IPS-NIHi7 (cell line): ENCODE data around the gene WAPL.

Experiments
- DNase-seq: peaks from one replicate; pipeline ENCODE4 v3.0.0; 2012; ENCODE audit warnings: mixed read lengths; ENCODE audit errors: extremely low spot score

The WAPL gene

DNA sequence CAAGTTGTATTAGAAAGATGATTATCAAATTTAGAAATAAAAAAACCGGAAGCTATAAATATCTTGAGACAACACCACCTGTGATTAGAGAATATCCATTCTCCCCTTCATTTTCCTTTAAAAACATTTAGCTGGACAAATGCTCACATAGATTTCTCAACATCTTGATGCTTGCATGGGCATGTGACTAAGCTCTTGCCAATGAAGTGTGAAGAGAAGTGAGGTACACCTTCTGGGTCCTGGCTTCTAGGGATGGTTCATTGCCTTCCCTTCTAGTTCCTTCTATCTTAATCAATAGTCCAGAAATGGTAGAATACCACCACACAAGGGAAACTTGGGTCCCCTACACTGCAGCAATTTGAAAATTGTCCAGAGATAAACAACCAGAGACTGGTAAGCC lies 41.0 kb downstream of the WAPL start:
- DNase-seq, result no peak

DNA sequence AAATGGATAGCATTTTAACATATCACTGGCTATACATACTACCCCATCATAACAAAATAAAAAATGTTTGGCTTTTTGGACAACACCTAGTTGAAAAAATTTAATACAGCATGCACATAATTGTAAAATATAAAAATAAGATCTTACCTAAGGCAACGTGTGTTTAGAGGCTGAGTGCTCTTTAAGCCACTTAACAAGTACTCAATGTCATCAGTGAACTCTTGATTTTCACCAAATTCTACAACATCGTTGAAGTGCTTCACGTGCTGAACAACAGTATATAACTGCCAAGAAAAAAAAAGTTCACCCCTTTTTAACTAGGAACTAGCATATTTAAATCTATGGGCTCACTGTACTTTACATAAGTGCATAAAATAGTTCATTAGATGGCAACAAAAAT lies 49.5 kb downstream of the WAPL start:
- DNase-seq, result no peak

DNA sequence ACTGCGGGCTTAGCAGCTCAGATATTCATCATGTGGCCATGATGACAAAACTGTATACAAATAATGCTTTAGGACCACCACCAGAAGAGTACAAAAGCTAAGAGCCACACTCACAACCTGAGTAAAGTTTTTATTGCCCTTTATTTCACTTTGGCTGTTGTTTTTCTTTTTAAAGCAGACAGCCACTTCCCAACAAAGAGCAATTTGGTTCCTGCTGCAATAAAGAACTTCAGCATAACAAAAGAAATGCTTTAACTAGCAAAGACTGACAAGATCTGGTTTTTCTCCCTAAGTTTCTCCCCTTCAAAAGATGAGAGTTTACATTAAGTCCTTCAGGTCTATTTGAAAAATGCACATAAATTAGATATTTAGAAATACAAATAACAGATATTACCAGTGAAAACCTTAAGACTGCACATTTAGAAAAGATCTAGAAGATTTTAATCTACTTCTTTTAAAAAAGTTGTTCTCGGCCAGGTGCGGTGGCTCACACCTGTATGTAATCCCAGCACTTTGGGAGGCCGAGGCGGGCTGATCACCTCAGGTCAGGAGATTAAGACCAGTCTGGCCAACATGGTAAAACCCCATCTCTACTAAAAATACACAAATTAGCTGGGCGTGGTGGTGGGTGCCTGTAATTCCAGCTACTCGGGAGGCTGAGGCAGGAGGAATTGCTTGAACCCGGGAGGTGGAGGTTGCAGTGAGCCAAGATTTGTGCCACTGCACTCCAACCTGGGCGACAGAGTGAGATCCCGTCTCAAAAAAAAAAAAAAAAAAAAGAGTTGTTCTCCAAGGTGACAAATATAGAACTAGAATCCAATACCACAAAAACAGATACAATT lies 59.4 kb downstream of the WAPL start:
- DNase-seq, result peak; percentile 22

DNA sequence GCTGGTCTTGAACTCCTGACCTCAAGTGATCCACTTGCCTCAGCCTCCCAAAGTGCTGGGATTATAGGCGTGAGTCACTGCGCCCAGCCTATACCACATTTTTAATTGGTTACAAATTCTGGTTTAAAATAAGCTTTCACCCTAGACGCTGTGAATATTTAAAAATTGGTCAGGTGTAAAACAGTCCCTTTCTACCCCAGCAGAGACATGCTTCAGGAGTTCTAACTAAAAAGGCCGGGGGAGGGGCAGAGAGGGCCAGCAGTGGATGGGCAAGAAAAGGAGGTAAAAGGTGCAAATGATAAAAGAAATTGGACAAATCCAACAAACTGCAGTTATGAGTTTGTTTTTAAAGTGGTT lies 70.0 kb downstream of the WAPL start:
- no peak for DNase-seq

DNA sequence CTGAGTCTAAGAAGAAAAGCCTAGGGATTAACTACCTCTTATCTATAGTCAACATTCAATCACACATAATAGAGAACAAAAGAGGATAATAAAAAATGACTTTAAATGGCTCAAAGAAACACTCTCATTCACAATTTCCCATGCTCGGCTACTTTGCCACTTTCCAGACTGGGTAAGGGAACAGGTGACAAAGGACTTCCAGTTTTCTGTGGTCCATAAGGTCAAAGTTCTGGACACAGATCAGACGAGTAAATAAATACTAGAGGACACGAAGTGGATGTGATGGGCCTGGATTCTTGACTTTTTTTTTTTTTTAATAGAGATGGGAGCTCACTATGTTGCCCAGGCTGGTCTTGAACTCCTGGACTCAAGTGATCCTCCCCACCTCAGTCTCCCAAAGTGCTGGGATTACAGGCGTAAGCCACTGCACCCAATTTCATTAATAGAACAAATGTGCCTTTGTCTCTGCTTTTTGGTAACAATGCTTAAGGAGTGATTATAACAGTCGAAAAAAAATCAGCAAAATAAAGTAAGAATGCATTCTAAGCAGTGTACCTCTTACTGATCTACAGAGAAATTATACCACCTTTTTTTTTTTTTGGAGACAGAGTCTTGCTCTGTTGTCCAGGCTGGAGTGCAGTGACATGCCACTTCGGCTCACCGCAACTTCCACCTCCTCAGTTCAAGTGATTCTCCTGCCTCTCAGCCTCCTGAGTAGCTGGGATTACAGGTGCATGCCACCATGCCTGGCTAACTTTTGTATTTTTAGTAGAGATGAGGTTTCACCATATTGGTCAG lies 70.6 kb downstream of the WAPL start:
- DNase-seq, result no peak

DNA sequence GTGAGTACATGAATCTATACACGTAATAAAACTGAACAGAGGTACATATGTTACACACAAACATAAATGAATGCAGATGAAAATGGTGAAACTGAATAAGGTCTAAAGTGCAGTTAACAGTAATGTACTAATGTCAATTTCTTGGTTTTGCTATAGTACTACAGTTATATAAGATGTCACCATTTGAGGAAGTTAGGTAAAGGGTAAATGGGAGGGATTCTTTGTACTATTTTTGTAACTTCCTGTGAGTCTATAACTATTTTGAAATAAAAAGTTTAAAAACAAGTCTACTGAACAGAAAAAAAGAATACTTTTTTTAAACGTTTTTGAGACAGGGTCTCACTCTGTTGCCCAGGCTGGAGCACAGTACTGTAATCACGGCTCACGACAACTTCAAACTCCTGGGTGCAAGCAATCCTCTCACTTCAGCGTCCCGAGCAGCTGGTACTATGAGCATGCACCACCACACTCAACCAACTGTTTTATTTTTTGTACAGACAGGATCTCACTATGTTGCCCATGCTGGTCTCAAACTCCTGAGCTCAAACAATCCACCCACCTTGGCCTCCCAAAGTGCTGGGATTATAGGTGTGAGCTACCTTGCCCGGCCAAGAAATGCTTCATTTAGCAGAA lies 71.5 kb downstream of the WAPL start:
- no peak for DNase-seq

DNA sequence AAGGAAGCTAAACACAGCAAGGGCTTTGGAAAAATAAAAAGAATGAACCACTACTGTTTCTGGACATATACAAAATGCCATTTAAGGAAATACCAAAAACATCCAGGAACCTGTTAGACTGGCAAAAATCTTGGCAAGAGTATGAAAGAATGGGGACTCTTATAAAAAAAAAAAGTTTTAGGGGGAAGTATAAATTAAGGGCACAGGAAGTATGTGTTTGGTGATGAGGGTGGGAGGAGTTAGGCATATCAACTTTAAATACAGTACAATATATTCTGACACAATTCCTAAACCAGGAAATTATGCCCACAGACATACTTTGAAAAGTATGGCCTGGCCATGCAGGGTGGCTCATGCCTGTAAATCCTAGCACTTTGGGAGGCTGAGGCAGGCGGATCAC lies 74.2 kb downstream of the WAPL start:
- no peak for DNase-seq

DNA sequence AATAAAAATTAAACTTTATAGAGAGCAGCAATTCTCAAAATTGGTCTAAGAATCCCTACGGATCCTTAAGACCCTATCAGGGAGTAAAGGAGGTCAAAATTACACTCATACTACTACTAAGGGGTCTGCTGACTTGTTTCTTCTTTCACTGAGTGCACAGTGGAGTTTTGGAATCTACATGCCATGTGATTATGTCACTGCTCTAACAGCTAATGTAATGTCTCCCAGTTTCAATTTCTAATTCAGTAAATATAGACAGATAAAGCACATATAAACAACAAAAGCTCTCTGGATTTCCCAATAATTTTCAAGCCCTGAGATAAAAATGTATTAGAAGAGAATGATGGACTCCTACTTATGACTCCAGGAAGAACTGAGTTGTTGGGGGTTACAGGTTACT lies 74.6 kb downstream of the WAPL start:
- no peak for DNase-seq

DNA sequence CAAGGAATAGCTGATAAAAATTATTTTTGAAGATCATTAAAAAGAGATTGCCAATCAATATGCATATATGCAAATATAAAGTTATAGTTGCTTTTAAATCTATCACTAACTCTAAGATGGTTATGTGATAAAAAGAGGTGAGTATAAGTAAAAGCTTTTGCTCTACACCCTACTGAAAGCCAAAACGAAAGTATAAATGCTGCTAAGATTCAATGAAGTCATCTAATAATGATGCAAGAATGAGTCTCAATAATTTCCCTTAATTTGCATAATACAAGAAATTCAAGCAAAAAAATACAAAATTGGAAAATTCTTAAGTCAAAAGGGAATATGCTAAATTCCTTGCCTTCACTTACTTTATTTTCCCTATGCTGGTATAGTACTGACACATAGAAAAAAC lies 75.2 kb downstream of the WAPL start:
- no peak for DNase-seq

DNA sequence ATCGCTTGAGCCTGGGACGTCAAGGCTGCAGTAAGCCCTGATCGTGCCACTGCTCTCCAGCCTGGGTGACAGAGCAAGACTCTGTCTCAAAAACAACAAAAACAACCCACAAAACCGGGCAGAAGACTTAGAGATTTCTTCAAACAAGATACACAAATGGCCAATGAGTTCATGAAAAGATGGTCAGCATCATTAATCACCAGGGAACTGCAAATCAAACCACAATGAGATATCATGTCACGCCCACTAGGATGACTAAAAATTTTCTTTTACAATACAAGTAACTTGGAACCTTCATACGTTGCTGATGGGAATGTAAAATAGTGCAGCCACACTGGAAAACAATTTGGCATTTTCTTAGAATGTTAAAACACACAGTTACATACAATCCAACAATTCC lies 77.7 kb downstream of the WAPL start:
- no peak for DNase-seq

DNA sequence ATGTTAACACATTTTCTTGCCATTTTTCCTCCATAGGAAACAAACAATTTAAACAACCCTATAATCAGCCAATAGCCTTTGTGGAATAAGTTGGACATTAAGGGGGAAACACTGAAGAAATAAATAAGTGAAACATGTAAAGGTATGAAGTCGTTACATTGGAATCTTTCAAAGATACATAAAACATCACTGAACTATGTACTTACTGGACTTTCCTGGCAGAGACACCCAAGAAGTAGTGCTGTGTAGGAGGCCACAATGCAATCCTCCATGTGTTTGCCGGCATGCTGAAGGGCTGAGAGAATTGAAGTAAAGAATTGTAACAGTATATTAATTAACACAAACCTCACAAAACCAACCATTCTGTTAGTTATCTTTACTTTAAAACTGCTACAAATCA lies 78.5 kb downstream of the WAPL start:
- DNase-seq, result no peak

DNA sequence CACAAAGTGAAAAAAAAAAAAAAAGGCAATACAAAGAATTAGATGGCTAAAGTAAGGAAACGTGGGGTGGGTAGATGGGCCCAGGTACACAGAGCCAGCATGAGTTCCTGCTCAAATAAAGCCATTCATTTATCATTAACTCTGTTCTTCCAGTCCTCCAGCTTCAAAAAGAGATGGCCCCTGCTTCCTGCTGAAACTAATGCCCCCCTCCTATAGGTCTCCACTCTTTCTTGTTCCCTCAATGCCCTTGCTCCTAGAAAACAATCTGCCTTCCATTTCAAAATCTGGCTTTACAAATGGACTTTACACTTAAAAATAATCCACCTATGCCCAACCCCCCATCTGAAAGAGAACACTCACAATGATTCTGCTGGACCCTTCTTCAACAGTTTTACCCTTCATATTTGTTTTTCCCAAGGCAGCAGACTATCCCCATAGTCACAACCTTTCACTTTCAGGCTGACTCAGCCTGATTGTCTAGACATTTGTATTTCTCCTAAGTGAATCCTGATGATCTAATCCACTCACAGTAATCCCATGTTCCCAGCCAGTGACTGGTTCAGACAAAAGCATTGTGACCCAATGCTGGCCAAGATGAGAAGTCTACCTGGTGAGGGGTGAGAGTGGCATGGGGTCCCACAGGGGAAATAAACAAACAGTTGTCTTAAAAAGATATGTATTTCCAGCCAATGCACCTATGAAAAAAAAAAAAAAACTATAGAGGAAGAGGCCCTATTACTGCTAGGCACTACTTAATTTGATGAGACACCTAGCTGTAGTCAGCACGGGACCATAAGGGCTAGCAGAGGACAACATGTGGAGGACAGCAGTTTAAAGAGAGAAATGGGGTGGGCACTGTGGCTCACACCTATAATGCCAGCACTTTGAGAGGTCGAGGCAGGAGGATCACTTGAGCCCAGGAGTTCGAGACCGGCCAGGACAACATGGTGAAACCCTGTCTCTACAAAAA lies 80.4 kb downstream of the WAPL start:
- peak; percentile 10 for DNase-seq

DNA sequence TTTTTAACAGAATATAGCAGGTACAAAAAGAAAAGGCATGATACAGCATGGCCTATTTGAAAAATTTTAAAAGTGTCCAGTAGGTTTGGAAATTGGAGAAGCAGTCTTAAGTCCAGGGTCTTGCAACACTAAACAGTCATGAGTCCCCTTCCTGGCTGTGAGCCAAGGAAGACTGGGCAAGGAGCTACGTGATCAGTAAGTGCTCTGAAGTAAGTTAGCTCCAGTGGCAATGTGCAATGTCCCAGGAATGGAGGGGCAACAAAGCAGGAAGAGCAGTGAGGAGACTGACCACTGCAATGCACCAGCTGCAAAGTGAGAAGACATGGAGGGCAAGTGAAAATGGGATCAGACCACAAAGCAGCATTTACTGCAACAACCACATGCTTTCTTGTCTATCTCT lies 82.0 kb downstream of the WAPL start:
- DNase-seq, result no peak

DNA sequence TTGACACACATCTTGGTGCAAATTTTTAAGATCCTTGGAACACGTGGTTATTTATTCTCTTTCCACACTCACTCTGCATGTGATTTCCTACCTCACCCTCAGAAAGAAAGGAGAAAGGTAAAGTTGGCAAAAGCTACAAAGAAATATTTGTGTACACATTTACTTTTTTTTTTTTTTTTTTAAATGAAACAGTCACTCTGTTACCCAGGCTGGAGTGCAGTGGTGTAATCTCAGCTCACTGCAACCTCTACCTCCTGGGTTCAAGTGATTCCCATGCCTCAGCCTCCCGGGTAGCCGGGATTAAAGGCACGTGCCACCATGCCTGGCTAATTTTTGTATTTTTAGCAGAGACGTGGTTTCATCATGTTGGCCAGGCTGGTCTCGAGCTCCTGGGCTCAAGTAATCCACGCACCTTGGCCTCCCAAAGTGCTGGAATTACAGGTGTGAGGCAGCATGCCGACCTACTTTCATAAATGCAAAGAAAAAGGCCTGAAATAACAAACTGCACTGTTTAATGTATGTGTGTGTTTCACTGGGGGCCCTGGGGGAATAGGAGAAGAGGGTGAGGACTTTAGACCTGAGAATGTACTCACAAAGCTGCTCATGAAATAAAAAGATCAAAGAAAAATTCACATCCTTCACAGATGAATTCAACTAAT lies 83.4 kb downstream of the WAPL start:
- no peak for DNase-seq

DNA sequence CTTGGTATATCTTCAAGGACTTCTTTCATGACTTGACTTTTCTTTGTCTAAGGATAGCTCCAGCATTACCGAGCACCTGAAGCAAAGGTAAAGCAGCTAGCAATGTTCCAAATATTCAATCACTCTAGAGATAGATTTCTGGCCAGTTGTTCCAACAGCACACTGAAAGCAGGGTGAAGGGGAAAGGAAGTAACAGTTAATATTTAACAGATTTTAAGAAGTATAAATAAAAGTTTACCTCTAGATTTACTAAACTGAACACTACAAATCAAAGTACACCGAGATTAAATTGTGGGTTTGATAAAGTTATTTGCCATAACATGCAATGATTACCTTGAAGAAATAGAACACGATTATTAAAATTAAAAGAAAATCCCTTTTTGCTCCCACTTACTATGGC lies 84.1 kb downstream of the WAPL start:
- DNase-seq, result no peak

DNA sequence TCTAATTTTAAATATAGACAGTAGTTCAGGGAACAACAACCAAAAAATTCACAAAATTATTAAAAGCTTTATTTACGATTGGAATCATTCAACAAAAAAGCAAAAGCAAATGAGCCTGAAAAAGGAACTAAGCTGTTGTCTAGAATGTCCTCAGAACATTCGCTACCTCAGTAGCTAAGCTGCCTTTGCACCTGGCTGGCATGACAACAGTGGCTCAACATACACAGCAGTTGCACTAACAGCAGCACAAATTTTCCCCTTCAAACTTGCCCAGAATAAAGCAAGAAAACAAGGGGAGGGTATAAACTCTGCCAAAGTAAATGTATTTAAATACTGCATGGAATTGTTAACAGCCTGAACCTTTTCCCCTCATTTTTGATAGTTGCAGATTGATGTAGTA lies 84.6 kb downstream of the WAPL start:
- DNase-seq, result no peak

DNA sequence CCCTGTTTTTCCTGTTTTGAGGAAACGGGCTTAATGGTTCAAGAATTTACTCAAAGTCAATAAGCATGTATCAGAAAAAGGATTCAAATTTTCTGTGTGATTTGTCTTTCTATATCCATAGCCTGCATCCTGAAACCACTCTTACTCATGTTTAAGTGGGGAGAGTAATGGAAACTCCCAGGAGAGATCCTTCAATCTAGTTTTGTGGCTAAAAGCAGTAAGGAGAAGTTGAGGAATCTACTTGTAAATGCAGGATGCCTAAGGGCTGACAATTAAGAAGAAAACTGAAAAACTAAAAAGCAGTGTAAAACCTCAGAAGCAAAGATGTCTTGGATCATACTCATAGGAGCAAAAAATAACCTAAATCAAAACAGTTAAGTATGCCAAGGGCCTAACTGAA lies 86.9 kb downstream of the WAPL start:
- DNase-seq, result no peak

DNA sequence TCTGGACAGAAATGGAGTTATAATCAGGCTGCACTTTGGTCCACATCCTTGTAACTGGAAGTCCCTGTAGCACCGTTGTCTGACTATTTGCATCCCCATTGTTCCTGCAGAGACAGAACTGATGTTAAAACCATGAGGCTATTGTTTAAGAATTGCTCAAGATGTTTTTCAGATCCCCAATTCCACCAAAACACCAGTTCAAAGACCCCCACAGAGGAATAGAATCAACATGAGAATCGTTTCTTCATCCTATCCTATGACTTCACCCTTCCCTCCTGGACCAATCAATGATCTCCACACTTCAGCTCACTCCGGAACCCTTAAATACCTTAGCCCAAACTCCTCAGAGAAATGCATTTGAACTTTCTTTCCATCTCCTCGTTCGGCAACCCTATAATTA lies 97.9 kb downstream of the WAPL start:
- peak; percentile 61 for DNase-seq

DNA sequence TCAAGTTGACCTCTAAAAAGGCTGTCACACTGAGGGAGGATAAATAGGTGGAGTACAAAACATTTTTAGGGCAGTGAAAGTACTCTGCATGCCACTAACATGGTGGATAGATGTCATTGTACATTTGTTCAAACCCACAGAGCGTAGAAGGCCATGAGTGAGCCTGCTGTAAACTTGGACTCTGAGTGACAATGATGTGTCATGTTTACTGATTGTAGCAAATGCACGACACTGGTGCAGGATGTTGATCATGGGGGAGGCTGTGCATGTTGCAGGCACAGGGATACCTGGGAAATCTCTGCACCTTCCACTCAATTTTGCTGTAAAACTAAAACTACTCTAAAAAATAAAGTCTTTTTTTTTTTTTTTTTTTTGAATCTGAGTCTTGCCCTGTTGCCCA lies 102.5 kb downstream of the WAPL start:
- no peak for DNase-seq

DNA sequence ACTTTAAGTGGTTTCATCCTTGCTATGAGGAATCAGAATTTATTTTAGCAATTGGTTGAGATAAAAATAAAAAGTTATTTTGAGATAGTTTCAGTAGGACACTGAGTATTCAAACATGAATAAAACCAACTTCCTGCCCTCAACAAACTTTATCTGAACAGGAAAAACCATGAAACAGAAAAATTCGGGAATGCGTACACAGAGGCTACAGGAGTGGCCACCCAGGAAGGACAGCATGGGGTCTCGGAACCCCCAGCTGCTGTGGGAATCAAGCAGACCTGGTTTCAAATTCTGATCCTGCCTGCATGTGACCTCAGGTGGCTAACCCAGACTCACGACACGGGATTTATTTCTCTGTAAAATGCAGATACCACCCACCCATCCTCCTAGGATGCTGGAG lies 106.0 kb downstream of the WAPL start:
- DNase-seq, result no peak

DNA sequence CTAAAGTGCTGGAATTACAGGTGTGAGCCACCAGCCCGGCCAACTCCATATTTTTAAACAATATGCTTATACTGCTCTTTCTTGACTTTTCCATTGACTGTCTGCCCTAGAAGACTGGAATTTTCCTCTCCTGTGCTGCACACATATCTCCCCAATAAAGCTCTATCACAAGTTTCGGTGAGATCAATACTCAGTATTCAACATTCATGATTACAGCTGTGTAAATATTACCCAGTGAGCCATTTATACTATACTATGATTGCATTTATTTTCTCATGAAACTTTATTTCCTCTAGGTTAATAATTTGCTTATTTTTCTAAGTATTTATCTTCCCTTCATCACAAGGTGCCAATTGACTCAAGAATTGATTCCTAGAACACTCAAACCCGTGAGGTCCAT lies 106.5 kb downstream of the WAPL start:
- DNase-seq, result no peak
